ENCODE results near the gene LHFPL2. TPM values are rescaled to one million over a fixed set of nuclear protein-coding genes. Genes with fewer than 3 reads are reported as not detected.

Gene LHFPL2
- total and polyA plus RNA-seq, 2 of the 4 experiments (the other 2 are of a cell fraction), result 6.5 to 11.3 TPM

DNA sequence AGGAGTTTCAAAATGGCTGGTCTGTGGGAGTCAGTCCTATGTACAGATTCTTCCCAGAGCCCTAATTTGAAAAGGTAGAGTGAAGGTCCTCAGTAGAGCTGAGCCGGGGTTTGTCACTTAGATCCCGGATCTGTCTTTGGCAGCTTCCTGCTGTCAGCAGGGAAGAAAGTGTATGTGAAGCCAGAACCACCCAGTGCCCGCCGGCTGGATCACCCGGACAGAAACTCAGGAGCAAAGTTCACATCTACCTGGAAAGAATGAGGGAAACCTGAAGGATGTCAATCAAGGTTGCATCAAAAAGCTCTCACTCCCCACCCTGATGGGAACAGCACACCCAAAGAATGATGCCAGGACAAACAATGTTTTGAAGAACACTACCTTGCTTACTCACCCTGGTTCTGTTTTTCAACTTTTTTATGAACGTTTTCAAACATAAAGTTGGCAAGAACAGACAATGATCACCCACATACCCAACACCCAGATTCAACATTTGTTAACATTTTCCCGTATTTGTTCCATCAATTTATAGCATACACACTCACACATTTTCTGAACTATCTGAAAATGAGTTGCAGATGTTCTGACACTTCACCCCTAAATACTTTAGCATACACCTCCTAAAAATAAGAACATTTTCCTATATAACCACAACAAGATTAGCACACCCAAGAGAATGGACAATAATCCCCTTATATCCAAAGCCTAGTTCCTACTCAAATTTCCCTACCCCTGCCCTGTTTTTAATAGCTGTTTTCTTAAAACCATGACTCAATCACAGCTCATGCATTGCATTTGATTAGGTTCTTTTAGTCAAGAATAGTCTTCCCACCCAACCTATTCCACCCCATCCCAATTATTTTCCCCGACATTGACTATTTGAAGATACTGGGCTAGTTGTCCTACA is 133.9 kb downstream of the LHFPL2 start:
- no peaks in the 10 kb centered on the region for H3K9me3 ChIP-seq (ENCODE audit: control insufficient read depth, insufficient read depth, low read length)
- no peak for ATAC-seq (ENCODE audit: low read depth)
- intact Hi-C loops (cut with micrococcal nuclease), result no loop called here
- BruUV-seq (replicated peaks), result no TSS peak
- peaks cover 18% of the 10 kb centered on the region for H3K9me1 ChIP-seq (ENCODE audit: insufficient read depth, low read length)
- no peak overlapping the region for H2BK15ac ChIP-seq (ENCODE audit: low read depth, low read length)
- H4K20me1 ChIP-seq (ENCODE audit: insufficient read depth, low read length), result peaks cover 12% of the 10 kb centered on the region; the same call in 1 of the 2 replicates
- no peak overlapping the region for H2BK20ac ChIP-seq (ENCODE audit: low read depth, low read length)
- peak; percentile 49 for DNase-seq
- no peak overlapping the region for H2BK120ac ChIP-seq (ENCODE audit: low read depth, low read length)
- peaks cover 4% of the 10 kb centered on the region; the same call in 1 of the 2 replicates for H3K36me3 ChIP-seq (ENCODE audit: control insufficient read depth, insufficient read depth, low read length)
- no peak overlapping the region for H2AK9ac ChIP-seq (replicated peaks; ENCODE audit: low read depth, low read length, poor library complexity)
- H3K4me2 ChIP-seq (ENCODE audit: low read depth, low read length), result no peak overlapping the region
- no peak overlapping the region for H3K4ac ChIP-seq (ENCODE audit: low read depth, low read length)
- H4K8ac ChIP-seq (ENCODE audit: low read depth in 2 of 2, low read length in 2 of 2), result no peak overlapping the region
- H2AFZ ChIP-seq (replicated peaks; ENCODE audit: low read length, poor library complexity), result no peak overlapping the region
- no peak overlapping the region for H4K5ac ChIP-seq (ENCODE audit: low read depth, low read length)
- no peak overlapping the region for H3K23ac ChIP-seq (ENCODE audit: low read depth, low read length)
- H3K4me1 ChIP-seq (ENCODE audit: control insufficient read depth, insufficient read depth, low read length), result peaks cover 27% of the 10 kb centered on the region
- H3K79me1 ChIP-seq (ENCODE audit: low read depth in 1 of 2, low read length in 2 of 2), result peaks cover 21 to 41% of the 10 kb centered on the region in 2 experiments
- H3K9ac ChIP-seq (ENCODE audit: low read depth, low read length), result no peak overlapping the region
- no peak overlapping the region for H3K18ac ChIP-seq (ENCODE audit: low read depth, low read length)
- no peaks in the 10 kb centered on the region for H3K27me3 ChIP-seq (ENCODE audit: control insufficient read depth, insufficient read depth, low read length)
- H3K14ac ChIP-seq (replicated peaks; ENCODE audit: low read depth, low read length), result no peak overlapping the region
- no peak overlapping the region for H3K4me3 ChIP-seq (ENCODE audit: insufficient read depth, low read depth, low read length)
- no peak overlapping the region for H2BK5ac ChIP-seq (ENCODE audit: low read depth, low read length, poor library complexity, severe bottlenecking)
- no peak overlapping the region for H3K27ac ChIP-seq (ENCODE audit: insufficient read depth, low read length)
- in situ Hi-C loops (cut with MboI; ENCODE audit: low sequenced_read_pairs), result no loop called here
- H3K56ac ChIP-seq (ENCODE audit: extremely low read depth, insufficient read depth, low read length), result no peak overlapping the region
- H4K91ac ChIP-seq (ENCODE audit: insufficient read depth, low read depth, low read length), result no peak overlapping the region
- CTCF ChIA-PET, result no interaction called here
- TF ChIP-seq FOS (IDR thresholded peaks at IDR 0.05; ENCODE audit: low read depth, low read length) (no peak), RAD21 (IDR thresholded peaks at IDR 0.05; ENCODE audit: low read length) (no peak), CEBPB (IDR thresholded peaks at IDR 0.05; ENCODE audit: low read depth, low read length) (no peak)
- TF ChIP-seq, protein P1, sequence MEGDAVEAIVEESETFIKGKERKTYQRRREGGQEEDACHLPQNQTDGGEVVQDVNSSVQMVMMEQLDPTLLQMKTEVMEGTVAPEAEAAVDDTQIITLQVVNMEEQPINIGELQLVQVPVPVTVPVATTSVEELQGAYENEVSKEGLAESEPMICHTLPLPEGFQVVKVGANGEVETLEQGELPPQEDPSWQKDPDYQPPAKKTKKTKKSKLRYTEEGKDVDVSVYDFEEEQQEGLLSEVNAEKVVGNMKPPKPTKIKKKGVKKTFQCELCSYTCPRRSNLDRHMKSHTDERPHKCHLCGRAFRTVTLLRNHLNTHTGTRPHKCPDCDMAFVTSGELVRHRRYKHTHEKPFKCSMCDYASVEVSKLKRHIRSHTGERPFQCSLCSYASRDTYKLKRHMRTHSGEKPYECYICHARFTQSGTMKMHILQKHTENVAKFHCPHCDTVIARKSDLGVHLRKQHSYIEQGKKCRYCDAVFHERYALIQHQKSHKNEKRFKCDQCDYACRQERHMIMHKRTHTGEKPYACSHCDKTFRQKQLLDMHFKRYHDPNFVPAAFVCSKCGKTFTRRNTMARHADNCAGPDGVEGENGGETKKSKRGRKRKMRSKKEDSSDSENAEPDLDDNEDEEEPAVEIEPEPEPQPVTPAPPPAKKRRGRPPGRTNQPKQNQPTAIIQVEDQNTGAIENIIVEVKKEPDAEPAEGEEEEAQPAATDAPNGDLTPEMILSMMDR (conservative IDR thresholded peaks at IDR 0.05; ENCODE audit: low read depth, low read length), result no peak
- TF ChIP-seq, protein P2, sequence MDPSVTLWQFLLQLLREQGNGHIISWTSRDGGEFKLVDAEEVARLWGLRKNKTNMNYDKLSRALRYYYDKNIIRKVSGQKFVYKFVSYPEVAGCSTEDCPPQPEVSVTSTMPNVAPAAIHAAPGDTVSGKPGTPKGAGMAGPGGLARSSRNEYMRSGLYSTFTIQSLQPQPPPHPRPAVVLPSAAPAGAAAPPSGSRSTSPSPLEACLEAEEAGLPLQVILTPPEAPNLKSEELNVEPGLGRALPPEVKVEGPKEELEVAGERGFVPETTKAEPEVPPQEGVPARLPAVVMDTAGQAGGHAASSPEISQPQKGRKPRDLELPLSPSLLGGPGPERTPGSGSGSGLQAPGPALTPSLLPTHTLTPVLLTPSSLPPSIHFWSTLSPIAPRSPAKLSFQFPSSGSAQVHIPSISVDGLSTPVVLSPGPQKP (IDR thresholded peaks at IDR 0.05; ENCODE audit: borderline replicate concordance, low read depth, low read length), result no peak
- TF ChIP-seq, protein P3, sequence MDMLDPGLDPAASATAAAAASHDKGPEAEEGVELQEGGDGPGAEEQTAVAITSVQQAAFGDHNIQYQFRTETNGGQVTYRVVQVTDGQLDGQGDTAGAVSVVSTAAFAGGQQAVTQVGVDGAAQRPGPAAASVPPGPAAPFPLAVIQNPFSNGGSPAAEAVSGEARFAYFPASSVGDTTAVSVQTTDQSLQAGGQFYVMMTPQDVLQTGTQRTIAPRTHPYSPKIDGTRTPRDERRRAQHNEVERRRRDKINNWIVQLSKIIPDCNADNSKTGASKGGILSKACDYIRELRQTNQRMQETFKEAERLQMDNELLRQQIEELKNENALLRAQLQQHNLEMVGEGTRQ (IDR thresholded peaks at IDR 0.05; ENCODE audit: low read depth, low read length), result no peak
- POLR2A ChIA-PET (ENCODE audit: unreplicated experiment), result no interaction called here
- H2AK5ac ChIP-seq (ENCODE audit: low read depth, low read length), result no peak overlapping the region
- dilution Hi-C loops (cut with HindIII; ENCODE audit: low sequenced_read_pairs, unreplicated experiment), result no loop called here
- WGBS, 2 experiments (ENCODE audit: extremely low coverage in 2 of 2, insufficient read length in 1 of 2), result 65% methylated on average over 3 of the region's 8 CpGs; no CpG with 5 or more reads in 1 of the 2 experiments

Data from IMR-90 (cell line).